A549 (cell line): ENCODE measurements around the gene LDLRAD4.

Experiments
- CBX2 ChIP-seq: fragments of 200-600 bp; sonication (generic); IDR thresholded peaks from 2 replicates; pipeline ENCODE4 v1.6.1; 2016; ENCODE audit warnings: low read depth, mild to moderate bottlenecking, borderline replicate concordance
- EP300 ChIP-seq, 2 experiments: fragments of >200 bp; sonication (Bioruptor Twin); formaldehyde crosslinking; IDR thresholded peaks; 2 replicates in 1 of 2; 3 replicates in 1 of 2; pipeline ENCODE4 v1.6.1; 2016 to 2017
- KDM5A ChIP-seq: fragments of 200-600 bp; sonication (generic); IDR thresholded peaks from 2 replicates; pipeline ENCODE4 v1.6.1; 2016; ENCODE audit warnings: antibody characterized with exemption, mild to moderate bottlenecking
- TF ChIP-seq, protein P1 (sequence below): fragments of >200 bp; sonication (Bioruptor Twin); formaldehyde crosslinking; IDR thresholded peaks from 3 replicates; pipeline ENCODE4 v1.5.1; 2016
- TF ChIP-seq, protein P2 (sequence below): fragments of 250-450 bp; sonication (Bioruptor Pico); IDR thresholded peaks from 2 replicates; pipeline ENCODE4 v1.5.0; 2021; ENCODE audit warnings: mild to moderate bottlenecking, moderate library complexity, borderline replicate concordance

DNA sequence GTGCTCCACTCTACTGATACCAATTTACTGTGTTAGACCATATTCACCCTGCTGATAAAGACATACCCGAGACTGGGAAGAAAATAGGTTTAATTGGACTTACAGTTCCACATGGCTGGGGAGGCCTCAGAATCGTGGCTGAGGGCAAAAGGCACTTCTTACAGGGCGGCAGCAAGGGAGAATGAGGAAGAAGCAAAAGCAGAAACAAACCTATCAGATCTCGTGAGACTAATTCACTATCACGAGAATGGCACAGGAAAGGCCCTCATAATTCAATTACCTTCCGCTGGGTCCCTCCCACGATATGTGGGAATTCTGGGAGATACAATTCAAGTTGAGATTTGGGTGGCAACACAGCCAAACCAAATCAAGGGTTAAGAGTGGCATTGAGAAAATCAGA, 65.2 kb downstream of the LDLRAD4 start:
- TF ChIP-seq, protein P1, sequence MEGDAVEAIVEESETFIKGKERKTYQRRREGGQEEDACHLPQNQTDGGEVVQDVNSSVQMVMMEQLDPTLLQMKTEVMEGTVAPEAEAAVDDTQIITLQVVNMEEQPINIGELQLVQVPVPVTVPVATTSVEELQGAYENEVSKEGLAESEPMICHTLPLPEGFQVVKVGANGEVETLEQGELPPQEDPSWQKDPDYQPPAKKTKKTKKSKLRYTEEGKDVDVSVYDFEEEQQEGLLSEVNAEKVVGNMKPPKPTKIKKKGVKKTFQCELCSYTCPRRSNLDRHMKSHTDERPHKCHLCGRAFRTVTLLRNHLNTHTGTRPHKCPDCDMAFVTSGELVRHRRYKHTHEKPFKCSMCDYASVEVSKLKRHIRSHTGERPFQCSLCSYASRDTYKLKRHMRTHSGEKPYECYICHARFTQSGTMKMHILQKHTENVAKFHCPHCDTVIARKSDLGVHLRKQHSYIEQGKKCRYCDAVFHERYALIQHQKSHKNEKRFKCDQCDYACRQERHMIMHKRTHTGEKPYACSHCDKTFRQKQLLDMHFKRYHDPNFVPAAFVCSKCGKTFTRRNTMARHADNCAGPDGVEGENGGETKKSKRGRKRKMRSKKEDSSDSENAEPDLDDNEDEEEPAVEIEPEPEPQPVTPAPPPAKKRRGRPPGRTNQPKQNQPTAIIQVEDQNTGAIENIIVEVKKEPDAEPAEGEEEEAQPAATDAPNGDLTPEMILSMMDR = no peak
- TF ChIP-seq, protein P2, sequence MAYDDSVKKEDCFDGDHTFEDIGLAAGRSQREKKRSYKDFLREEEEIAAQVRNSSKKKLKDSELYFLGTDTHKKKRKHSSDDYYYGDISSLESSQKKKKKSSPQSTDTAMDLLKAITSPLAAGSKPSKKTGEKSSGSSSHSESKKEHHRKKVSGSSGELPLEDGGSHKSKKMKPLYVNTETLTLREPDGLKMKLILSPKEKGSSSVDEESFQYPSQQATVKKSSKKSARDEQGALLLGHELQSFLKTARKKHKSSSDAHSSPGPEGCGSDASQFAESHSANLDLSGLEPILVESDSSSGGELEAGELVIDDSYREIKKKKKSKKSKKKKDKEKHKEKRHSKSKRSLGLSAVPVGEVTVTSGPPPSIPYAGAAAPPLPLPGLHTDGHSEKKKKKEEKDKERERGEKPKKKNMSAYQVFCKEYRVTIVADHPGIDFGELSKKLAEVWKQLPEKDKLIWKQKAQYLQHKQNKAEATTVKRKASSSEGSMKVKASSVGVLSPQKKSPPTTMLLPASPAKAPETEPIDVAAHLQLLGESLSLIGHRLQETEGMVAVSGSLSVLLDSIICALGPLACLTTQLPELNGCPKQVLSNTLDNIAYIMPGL (CRISPR knock-in tag) = no peak
- TF ChIP-seq CBX2 (no peak), KDM5A (no peak), EP300 (IDR thresholded peaks at IDR 0.05) (no peak)
